Ecto neural progenitor cell (in vitro differentiated cells): Measurements from ENCODE around the gene SMAGP.
A peak's percentile ranks its signal among the peaks of the same experiment; 100 is the strongest.
"Not testable (repeated sequence)": the region's sequence is repeated elsewhere in the genome, so short reads cannot be mapped to it uniquely, and the experiment has no call there.

Source experiments
- DNase-seq: peaks from one replicate; pipeline ENCODE4 v3.0.0-alpha.2; 2018; ENCODE audit warnings: low spot score

Gene SMAGP, protein sequence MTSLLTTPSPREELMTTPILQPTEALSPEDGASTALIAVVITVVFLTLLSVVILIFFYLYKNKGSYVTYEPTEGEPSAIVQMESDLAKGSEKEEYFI

GRCh38 chr12:51270067-51270950 is at the start of gene SMAGP:
Gene SMAGP (minus strand): TSS chr12:51270415. CDS start chr12:51269278, 1,137 bp downstream.
- DNase-seq: peak; percentile 91

- no peak for DNase-seq
These were observed 48.8 kb upstream of the SMAGP start for GRCh38 chr12:51318846-51319599.

- not testable (repeated sequence) for DNase-seq
These were observed 48.0 kb upstream of the SMAGP start for GRCh38 chr12:51318057-51318806.

DNA sequence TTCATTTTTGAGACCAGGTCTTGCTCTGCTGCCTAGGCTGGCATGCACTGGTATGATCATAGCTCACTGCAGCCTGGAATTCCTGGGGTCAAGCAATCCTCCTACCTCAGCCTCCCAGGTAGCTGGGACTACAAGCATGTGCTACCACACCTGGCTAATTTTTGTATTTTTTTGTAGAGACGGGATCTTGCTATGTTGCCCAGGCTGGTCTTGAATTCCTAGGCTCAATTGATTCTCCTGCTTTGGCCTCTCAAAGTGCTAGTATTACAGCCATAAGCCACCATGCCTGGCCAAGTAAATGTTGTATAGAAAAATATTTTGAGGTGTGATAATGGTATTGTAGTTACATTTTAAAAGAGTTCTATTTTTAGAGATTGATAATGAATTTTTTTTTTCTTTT is 41.2 kb upstream of the SMAGP start:
- DNase-seq: no peak

DNA sequence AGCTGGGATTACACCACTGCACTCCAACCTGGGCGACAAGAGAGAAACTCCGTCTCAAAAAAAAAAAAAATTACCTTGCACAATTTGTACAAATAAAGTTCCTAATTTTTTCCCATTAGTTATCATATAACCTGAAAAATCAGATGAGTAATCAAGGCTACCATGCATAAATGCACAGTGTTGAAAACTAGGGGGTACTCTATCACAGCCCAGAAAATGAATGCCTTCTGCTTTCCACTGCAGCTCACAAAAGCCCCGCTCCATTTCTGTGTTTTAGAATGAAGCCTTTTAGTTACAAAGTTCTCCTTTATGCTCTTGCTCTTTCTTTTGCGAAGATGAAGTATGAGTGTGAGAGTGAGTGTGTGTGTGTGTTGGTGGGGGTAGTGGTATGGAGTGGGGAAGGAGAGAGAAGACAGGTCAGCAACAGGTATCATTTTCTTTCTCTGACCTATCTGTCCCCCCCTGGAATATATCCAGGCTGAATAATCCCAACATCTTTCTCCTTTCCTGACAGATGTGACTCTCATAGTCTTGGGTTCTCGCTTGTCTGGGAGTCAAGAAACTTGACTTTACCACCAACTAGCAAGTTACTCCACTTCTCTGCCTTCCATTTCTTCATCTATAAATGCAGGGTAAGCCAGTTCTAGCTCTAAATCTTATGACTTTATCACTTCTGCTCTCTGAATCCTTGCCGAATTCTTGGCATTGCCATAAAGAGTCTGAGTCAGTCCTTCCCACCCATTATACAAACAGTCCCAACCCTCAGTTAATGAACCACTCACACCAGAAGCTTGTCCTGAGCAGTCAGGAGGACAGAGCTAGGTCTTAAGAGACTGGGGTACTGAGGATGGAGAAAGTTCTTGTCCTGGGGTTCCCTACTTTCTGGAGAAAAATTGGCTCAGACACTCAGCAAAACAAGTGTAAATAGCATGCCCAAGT is 37.7 kb upstream of the SMAGP start:
- no peak for DNase-seq

DNA sequence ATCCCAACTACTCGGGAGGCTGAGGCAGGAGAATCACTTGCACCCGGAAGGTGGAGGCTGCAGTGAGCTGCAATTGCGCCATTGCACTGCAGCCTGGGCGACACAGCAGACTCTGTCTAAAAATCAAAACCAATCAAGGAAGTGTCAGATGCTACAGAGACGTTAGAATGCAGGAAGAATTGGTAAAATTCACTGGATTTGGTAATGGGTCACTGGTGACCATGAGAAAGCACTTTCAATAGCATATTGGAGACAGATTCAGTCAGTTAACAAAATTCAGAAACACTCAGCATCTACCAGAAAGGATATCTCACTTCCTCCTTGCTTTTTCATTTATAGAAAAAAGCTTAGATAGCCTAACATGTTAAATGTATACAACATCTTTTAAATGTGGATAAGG is 36.3 kb upstream of the SMAGP start:
- DNase-seq: no peak

DNA sequence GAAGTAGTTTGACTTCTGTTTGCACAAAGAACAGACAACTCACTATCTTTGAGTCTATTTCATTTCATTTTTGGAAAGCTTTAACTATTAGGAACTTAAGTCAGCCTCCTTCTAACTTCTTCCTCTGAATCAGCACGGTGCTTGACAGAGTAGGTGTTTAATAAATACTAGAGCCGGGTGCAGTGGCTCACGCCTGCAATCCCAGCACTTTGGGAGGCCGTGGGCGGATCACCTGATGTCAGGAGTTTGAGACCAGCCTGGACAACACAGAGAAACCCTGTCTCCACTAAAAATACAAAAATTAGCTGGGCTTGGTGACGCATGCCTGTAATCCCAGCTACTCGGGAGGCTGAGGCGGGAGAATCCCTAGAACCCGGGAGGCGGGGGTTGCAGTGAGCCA is 30.6 kb upstream of the SMAGP start:
- not testable (repeated sequence) for DNase-seq

DNA sequence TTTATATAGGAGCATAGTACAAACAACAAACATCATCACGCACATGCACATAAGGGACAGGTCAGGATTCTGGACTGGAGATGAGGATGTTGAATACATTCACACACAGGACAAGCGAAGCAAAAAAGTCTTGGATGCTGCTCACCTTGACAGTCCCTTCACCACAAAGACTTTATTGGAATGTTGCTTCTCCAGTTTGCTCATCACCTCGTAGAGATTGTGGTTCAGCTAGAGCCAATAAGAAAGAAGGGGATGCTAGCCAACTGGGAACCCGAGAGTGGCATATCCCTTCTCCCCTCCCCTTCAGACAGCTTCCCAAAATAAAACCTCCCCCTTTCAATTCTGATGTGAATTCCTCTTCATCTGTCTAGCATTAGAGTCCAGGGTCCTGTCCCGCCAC is 25.4 kb upstream of the SMAGP start:
- no peak for DNase-seq

DNA sequence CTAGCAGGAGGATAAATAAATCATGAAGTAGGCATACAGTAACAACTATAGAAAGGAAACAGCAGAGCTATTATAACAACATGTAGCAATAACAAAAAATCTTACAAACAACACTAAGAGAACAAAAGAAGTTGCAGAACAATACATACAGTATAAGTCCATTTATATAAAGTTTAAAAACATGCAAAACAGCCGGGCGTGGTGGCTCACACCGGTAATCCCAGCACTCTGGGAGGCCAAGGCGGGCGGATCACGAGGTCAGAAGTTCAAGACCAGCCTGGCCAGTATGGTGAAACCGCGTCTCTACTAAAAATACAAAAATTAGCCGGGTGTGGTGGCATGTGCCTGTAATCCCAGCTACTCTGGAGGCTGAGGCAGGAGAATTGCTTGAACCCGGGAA is 23.9 kb upstream of the SMAGP start:
- DNase-seq: not testable (repeated sequence)

DNA sequence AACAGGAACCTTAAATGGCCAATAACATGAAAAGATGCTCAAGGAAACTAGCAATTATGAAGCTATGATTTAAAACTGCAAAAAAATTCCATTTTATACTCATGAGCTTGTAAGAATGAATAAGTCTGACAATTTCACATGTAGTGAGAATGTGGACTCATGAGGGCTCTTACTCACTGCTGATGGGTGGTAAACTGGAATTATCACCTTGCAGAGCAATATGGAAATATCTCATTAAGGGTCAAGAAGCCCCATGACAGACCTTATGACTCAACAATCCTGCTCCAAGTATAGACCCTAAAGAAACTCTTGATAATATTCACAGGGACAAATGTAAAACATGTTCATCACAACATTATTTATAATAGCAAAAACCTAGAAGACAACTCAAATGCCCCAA is 23.5 kb upstream of the SMAGP start:
- DNase-seq: no peak

GRCh38 chr12:51291603-51292513 is 21.6 kb upstream of the SMAGP start:
- DNase-seq: not testable (repeated sequence)

DNA sequence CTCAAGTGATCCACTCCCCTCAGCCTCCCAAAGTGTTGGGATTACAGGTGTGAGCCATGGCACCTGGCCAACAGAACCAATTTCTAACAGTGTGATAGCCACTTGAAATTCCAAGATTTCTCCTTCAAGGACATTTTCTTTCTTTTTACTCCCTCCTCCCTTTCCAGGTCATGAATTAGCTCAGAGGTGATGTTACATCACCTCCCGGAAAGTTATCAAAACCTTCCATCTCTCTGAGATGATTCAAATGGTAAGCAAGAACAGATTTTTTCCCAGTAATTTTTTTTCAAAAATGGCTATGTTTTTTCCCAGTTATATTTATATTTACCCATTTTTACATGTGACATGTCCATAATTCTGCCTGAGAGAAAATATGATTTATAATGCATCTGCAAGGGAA is 15.6 kb upstream of the SMAGP start:
- DNase-seq: no peak

DNA sequence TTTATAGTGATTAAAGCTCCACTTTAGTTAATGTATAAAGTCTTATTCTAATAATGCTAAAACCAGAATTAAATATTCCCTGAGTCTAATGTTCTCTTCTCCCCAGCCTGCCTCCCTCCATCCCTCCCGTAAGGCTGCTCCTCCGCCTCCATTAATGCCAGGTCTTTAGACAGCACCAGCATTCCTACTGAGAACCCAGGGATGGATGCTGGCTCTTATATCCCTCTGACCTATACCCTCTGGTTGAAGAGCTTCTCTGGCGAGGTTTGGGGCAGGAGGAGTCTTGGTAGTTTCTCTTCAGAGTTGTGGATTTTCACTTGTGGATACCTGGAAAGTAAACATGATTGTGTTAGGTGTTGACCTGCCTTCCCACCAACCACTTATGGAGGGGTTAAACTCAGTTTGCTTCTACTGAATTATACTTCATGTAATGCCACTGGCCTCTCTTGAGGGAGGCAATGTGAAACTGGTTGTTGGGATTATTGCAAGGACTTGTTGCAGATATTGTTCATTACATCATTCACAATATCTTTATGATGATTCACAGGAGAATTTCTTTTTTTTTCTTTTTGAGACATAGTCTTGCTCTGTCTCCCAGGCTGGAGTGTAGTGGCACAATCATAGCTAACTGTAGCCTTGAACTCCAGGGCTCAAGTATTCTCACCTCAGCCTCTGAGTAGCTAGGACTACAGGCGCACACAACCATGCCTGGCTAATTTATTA is 11.1 kb upstream of the SMAGP start:
- no peak for DNase-seq

DNA sequence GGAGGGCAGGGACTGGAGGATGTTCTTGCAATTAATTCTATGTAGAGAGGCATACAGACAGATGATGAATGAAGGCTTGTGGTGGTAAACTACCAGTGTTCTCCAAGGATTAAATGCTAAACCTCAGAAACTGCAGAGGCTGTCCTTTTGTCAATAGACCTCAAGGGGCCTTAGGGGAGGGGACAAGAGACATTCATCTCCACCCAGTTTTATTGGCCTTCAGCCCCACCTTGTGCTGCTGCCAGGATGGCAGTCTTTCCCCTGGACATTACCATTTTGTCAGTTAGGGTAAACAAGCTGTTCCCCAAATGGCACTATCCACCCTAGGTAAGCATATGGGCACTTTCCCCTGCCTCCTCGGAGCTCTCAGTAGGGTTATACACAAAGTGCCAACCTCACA is 4.9 kb upstream of the SMAGP start:
- no peak for DNase-seq

DNA sequence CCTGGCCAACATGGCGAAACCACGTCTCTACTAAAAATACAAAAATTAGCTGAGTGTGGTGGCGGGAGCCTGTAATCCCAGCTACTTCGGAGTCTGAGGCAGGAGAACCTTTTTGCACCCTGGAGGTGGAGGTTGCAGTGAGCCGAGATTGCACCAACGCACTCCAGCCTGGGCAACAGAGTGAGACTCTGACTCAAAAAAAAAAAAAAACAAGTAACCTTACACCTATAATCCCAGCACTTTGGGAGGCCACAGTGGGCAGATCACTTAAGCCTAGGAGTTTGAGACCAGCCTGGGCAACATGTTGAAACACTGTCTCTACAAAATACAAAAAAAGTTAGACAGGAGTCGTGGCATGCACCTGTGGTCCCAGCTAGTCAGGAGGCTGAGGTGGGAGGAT is 2.6 kb upstream of the SMAGP start:
- not testable (repeated sequence) for DNase-seq

- DNase-seq: no peak
These were observed 820 bp upstream of the SMAGP start for GRCh38 chr12:51270951-51271518.

DNA sequence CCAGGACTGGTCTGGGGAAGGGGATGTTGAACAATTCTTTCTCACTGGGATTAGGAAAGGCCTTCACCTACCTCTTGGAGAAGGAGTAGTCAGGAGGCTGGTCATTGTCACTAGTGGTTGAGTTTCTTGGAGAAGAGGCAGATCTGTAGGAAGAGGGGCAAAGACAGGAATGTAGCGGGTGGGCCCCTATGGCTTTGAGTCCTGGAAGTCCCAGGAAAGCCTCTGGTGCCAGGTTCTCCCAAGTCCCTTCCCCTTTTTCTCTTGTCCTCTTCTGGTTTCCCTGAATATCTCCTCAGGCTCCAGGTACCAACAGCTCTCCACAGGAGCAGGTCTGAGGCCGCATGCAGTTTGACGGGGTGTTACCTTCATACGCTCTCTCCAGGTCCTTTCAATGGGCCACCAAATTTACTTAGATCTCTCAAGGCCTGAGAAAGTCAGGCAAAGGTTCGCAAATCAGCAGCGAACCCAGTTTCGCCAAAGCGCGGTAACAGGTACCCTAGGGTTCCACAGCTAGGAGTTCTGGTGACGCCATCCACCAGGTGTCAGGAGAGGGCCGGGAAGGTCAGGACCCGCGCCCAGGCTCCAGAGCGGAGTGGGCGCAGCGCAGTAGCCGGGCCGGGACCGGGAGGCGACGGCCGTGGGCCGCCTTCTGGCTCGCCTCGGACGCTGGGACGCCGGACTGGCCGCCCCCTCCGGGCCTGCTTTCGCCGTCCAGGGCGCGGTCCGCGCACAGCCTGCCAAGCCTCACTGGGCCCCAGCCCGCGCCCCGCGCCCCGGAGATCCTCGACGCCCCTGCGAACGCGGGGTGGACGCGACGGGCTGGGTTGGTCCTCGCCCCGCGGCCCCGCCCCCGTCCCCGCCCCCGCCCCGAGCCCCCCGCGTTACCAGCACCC is 795 bp downstream of the SMAGP start:
- DNase-seq: peak; percentile 87

- no peak for DNase-seq
These were observed 5.2 kb downstream of the SMAGP start for GRCh38 chr12:51265024-51265423.
